ENCODE measurements around the gene GPR15LG. TPM values are rescaled to one million over a fixed set of nuclear protein-coding genes. Genes with fewer than 3 reads are reported as not detected.
"Not testable (repeated sequence)": the region's sequence is repeated elsewhere in the genome, so short reads cannot be mapped to it uniquely, and the experiment has no call there.

Gene GPR15LG
- 100 to 1,000 TPM; 515 to 560 TPM for total RNA-seq

DNA sequence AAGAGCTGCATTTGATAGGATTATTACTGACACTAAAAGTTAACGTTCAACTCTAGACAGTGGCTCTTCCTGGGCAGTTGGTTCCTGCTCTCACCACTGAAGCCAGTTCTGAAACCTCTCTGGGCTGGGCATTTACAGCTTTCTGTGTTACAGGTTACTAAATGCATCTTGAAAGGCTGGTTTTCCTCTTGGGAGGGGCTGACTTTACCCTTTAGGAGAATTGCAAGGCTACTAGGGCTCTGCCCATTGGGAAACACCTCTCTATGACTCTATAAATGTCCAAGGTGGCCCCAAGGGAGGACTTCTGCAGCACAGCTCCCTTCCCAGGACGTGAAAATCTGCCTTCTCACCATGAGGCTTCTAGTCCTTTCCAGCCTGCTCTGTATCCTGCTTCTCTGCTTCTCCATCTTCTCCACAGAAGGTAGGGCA, at the start of gene GPR15LG:
Gene GPR15LG, plus strand, starts transcription at position 301 of the 429 bp plus-strand sequence. Its CDS starts 51 bp downstream, at position 352.
- intact Hi-C loops (cut with DNase I) = no loop called here
- Histone ChIP-seq H3K9me3 (no peaks in the 10 kb centered on the region), H3K36me3 (no peaks in the 10 kb centered on the region), H3K4me1 (peaks cover 3% of the 10 kb centered on the region), H3K27me3 (no peaks in the 10 kb centered on the region), H3K27ac (peak within 1 kb of the TSS; percentile 83), H3K4me3 (peak within 1 kb of the TSS; percentile 53), H3K9ac (ENCODE audit: low read depth in 2 of 2, low read length in 2 of 2) (peak within 1 kb of the TSS; percentile 13 to 96)
- DNase-seq = peak; percentile 86
- TF ChIP-seq CTCF (IDR thresholded peaks at IDR 0.05) = no peak

- H3K9ac ChIP-seq (ENCODE audit: low read depth in 2 of 2, low read length in 2 of 2); H3K4me3 ChIP-seq; H3K27ac ChIP-seq; H3K36me3 ChIP-seq; intact Hi-C loops (cut with DNase I); H3K9me3 ChIP-seq; H3K27me3 ChIP-seq; DNase-seq; H3K4me1 ChIP-seq: not testable (repeated sequence)
These were observed 47.5 kb upstream of the GPR15LG start for GRCh38 chr10:84125910-84126784.

- Histone ChIP-seq H3K27ac (no peak overlapping the region), H3K9me3 (no peaks in the 10 kb centered on the region), H3K36me3 (no peaks in the 10 kb centered on the region), H3K27me3 (no peaks in the 10 kb centered on the region), H3K4me3 (no peak overlapping the region), H3K9ac (ENCODE audit: low read depth in 2 of 2, low read length in 2 of 2) (no peak overlapping the region), H3K4me1 (no peaks in the 10 kb centered on the region)
- intact Hi-C loops (cut with DNase I) = no loop called here
- no peak for DNase-seq
- TF ChIP-seq CTCF (IDR thresholded peaks at IDR 0.05) = no peak
These were observed 46.8 kb upstream of the GPR15LG start for GRCh38 chr10:84126785-84127167.

- DNase-seq = peak; percentile 46
- H3K9ac ChIP-seq (ENCODE audit: low read depth in 2 of 2, low read length in 2 of 2) = no peak overlapping the region
- no peak overlapping the region for H3K4me3 ChIP-seq
- peaks cover 8% of the 10 kb centered on the region for H3K4me1 ChIP-seq
- peak overlapping the region; percentile 70 for H3K27ac ChIP-seq
- TF ChIP-seq CTCF (IDR thresholded peaks at IDR 0.05) = no peak
- H3K27me3 ChIP-seq = no peaks in the 10 kb centered on the region
- intact Hi-C loops (cut with DNase I) = no loop called here
- no peaks in the 10 kb centered on the region for H3K9me3 ChIP-seq
- H3K36me3 ChIP-seq = no peaks in the 10 kb centered on the region
These were observed 37.8 kb upstream of the GPR15LG start for GRCh38 chr10:84135836-84136235.

DNA sequence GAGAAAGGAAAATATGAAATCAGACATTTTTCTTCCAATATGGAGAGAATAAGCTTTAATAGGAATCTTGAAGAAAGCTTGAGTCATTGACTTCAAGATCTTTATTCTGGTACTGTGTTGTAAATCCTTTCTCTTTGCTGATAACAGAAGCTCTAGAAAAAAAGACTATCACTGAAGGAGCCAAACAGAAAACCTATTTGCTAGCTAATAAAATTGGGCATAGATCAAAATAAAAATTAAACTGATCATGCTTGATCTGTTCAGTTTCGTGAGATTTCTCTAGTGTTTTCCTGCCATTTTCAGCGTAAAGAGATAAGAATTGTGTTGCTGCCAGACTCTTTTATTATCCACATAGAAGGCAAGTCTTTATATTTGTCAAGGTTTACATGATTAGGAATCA, 35.8 kb upstream of the GPR15LG start:
- intact Hi-C loops (cut with DNase I) = no loop called here
- H3K9me3 ChIP-seq = no peaks in the 10 kb centered on the region

More for the DNA sequence above, 35.8 kb upstream of the GPR15LG start:
- Histone ChIP-seq H3K36me3 (no peaks in the 10 kb centered on the region), H3K4me3 (no peak overlapping the region), H3K27ac (peak overlapping the region; percentile 98), H3K4me1 (peaks cover 13% of the 10 kb centered on the region), H3K27me3 (no peaks in the 10 kb centered on the region), H3K9ac (ENCODE audit: low read depth in 2 of 2, low read length in 2 of 2) (no peak overlapping the region)
- no peak for DNase-seq
- no peak for TF ChIP-seq CTCF (IDR thresholded peaks at IDR 0.05)
